ENCODE measurements around the gene LRRC75B. TPM values are rescaled to one million over a fixed set of nuclear protein-coding genes. Genes with fewer than 3 reads are reported as not detected.

LRRC75B gene
- total and polyA plus RNA-seq, 12 donors: 1.5 to 48.3 (median 5.5) TPM

DNA sequence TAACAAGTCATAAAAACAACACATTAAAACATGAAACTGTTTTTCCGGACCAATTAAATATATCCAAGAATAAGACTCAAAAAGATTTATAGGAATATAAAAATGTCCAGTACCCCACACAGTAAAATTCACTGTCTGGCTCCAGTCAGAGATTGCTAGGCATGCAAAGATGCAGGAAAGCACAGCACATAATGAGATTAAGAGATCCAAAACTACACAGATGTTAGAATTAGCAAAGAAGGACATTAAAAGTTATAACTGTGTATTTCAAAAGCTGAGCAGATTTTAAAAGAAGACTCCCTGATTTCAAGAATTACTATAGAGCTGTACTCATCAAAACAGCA lies 13.6 kb downstream of the LRRC75B start:
- TF ChIP-seq CTCF (IDR thresholded peaks at IDR 0.05): no peak
- TF ChIP-seq POLR2A (IDR thresholded peaks at IDR 0.05): no peak
- 63 to 77% (median 71%) methylated on average over 1 of the region's 1 CpG for whole genome bisulfite sequencing, 4 donors
- H3K27ac ChIP-seq: no peak overlapping the region

GRCh38 chr22:24578355-24579257 lies 14.3 kb downstream of the LRRC75B start:
- H3K4me1 ChIP-seq (replicated peaks in 1 of 2): no peaks in the 10 kb centered on the region
- H3K27me3 ChIP-seq: no peaks in the 10 kb centered on the region
- no peak for DNase-seq
- no peak for TF ChIP-seq CTCF (IDR thresholded peaks at IDR 0.05)
- no peak for TF ChIP-seq POLR2A (IDR thresholded peaks at IDR 0.05)
- H3K9me3 ChIP-seq (replicated peaks in 1 of 3): no peaks in the 10 kb centered on the region
- no peak overlapping the region for H3K4me3 ChIP-seq
- peak overlapping the region in 1 of 5 donors; percentile 5 for H3K27ac ChIP-seq
- WGBS, 4 donors: 84 to 91% (median 88%) methylated on average over 8 of the region's 8 CpGs
- peaks cover 0 to 7% of the 10 kb centered on the region in 2 donors for H3K36me3 ChIP-seq (replicated peaks in 1 of 2)
- intact Hi-C loops (cut with DNase I): no loop called here

More for the DNA sequence above, 13.6 kb downstream of the LRRC75B start:
- no peaks in the 10 kb centered on the region for H3K27me3 ChIP-seq
- no peak for DNase-seq
- no peak overlapping the region for H3K4me3 ChIP-seq
- intact Hi-C loops (cut with DNase I): no loop called here
- H3K4me1 ChIP-seq (replicated peaks in 1 of 2): no peaks in the 10 kb centered on the region
- peaks cover 0 to under 1% of the 10 kb centered on the region in 2 donors for H3K36me3 ChIP-seq (replicated peaks in 1 of 2)
- no peaks in the 10 kb centered on the region for H3K9me3 ChIP-seq (replicated peaks in 1 of 3)

- no peak overlapping the region for H3K27ac ChIP-seq
- no peak overlapping the region for H3K4me3 ChIP-seq
- H3K4me1 ChIP-seq (replicated peaks in 1 of 2): no peaks in the 10 kb centered on the region
- DNase-seq: no peak
- no peaks in the 10 kb centered on the region for H3K9me3 ChIP-seq (replicated peaks in 1 of 3)
- intact Hi-C loops (cut with DNase I): no loop called here
- no peaks in the 10 kb centered on the region for H3K27me3 ChIP-seq
- TF ChIP-seq CTCF (IDR thresholded peaks at IDR 0.05): no peak
- TF ChIP-seq POLR2A (IDR thresholded peaks at IDR 0.05): no peak
- 62 to 90% (median 86%) methylated on average over 1 of the region's 1 CpG for WGBS, 4 donors
- peaks cover 0 to 24% of the 10 kb centered on the region in 2 donors for H3K36me3 ChIP-seq (replicated peaks in 1 of 2)
Observed at GRCh38 chr22:24576778-24577177, 16.1 kb downstream of the LRRC75B start.

GRCh38 chr22:24571266-24571665 lies 21.6 kb downstream of the LRRC75B start:
- intact Hi-C loops (cut with DNase I): no loop called here
- TF ChIP-seq CTCF (IDR thresholded peaks at IDR 0.05): no peak
- Histone ChIP-seq H3K27me3 (no peaks in the 10 kb centered on the region), H3K36me3 (replicated peaks in 1 of 2) (peaks cover 0 to 63% of the 10 kb centered on the region in 2 donors), H3K4me1 (replicated peaks in 1 of 2) (peaks cover 0 to 8% of the 10 kb centered on the region in 2 donors), H3K27ac (no peak overlapping the region), H3K9me3 (replicated peaks in 1 of 3) (no peaks in the 10 kb centered on the region), H3K4me3 (no peak overlapping the region)
- no peak for DNase-seq
- WGBS, 4 donors: 85 to 93% (median 89%) methylated on average over 6 to 7 of the region's 7 CpGs

Measured in adrenal gland (tissue), 12 donors.